ENCODE data around the gene MAP7. TPM values are rescaled to one million over a fixed set of nuclear protein-coding genes. Genes with fewer than 3 reads are reported as not detected.

Gene MAP7
- 28.7 and 29.4 TPM in 2 replicates for total RNA-seq

DNA sequence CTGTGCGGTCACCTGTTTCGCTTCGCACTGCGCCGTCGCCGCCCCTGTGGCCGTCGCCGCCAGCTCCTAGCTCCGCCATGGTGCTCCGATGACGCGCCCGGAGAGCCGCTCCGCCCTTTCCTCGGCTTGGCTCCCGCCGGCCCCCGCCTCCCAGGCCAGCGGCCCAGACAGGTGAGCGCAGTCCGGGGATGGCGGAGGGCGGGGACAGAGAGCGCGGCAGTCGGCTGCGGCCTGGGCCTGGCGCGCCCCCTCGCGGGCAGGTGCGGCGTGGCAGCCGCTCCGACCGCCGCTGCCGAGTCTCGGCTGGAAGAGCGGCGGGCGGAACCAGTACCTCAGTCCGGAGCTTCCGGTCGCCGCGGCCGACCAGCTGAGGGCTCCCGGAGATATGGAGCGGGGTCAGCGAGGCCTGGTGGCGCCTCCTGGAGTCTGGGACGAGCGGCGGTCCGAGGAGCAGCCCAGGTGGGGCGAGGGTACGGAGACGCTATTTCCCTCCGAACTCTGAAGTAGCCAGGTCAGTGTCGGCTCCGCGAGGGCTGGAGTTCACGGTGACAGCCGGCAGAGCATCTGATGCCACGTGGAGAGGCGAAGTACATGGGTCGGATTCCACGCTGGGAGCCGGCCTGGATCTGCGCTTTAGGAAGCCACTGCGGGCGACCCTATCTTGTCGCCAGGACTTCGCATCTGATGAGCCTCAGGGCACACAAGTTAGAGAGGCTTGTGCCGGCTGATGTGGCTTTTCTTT, at the start of gene MAP7:
TSS of gene MAP7 (minus strand) at position 93 of the 742 bp plus-strand sequence. CDS start at position 79, 14 bp downstream.

Other genes with a start within 250 kb of the MAP7 start
- 7.5 and 14.9 TPM in 2 replicates for gene MAP3K5, start 242.1 kb upstream of the MAP7 start, total RNA-seq